Mesenchymal stem cell (in vitro differentiated cells and primary cell): ENCODE measurements around the gene SYT6.

ENCODE experiments used
- DNase-seq: peaks from one replicate; pipeline ENCODE4 v3.0.0-alpha.2; 2013
- H2AFZ ChIP-seq: one replicate; pipeline ENCODE4 v1.6.1; 2013; ENCODE audit warnings: low read depth, mild to moderate bottlenecking, control low read depth, inconsistent platforms, low read length, moderate library complexity
- H2AK5ac ChIP-seq: 2 replicates; pipeline ENCODE4 v1.6.1; 2013; ENCODE audit warnings: low read length, moderate library complexity, mild to moderate bottlenecking, inconsistent platforms; ENCODE audit not compliant: severe bottlenecking
- H2BK120ac ChIP-seq: one replicate; pipeline ENCODE4 v1.6.1; 2013; ENCODE audit warnings: low read depth, mild to moderate bottlenecking, inconsistent platforms, low read length, moderate library complexity
- H2BK12ac ChIP-seq, 2 experiments: one replicate each; pipeline ENCODE4 v1.6.1; 2013; ENCODE audit warnings: inconsistent platforms in 2 of 2, low read length in 2 of 2, mild to moderate bottlenecking in 2 of 2, moderate library complexity in 2 of 2, control low read depth in 1 of 2
- H2BK15ac ChIP-seq: one replicate; pipeline ENCODE4 v1.6.1; 2013; ENCODE audit warnings: mild to moderate bottlenecking, low read depth, inconsistent platforms; ENCODE audit not compliant: poor library complexity, severe bottlenecking
- H2BK5ac ChIP-seq: 2 replicates; pipeline ENCODE4 v1.6.1; 2013; ENCODE audit warnings: low read depth, mild to moderate bottlenecking, low read length, control low read depth, inconsistent platforms; ENCODE audit not compliant: poor library complexity, severe bottlenecking
- H3K14ac ChIP-seq, 2 experiments: one replicate each; pipeline ENCODE4 v1.6.1; 2013; ENCODE audit warnings: inconsistent platforms in 2 of 2, low read length in 2 of 2, control low read depth in 1 of 2, mild to moderate bottlenecking in 1 of 2, moderate library complexity in 1 of 2
- H3K18ac ChIP-seq, 2 experiments: one replicate each; pipeline ENCODE4 v1.6.1; 2013; ENCODE audit warnings: inconsistent platforms in 2 of 2, low read length in 2 of 2, control low read depth in 1 of 2, low read depth in 1 of 2, mild to moderate bottlenecking in 1 of 2
- H3K23ac ChIP-seq, 2 experiments: one replicate each; pipeline ENCODE4 v1.6.1; 2013; ENCODE audit warnings: inconsistent platforms in 2 of 2, low read length in 2 of 2, mild to moderate bottlenecking in 2 of 2, moderate library complexity in 2 of 2, control low read depth in 1 of 2
- H3K27ac ChIP-seq: 2 replicates; pipeline ENCODE4 v1.5.1; 2013; ENCODE audit warnings: mild to moderate bottlenecking, moderate library complexity, low read length, control low read depth, inconsistent platforms; ENCODE audit not compliant: poor library complexity, severe bottlenecking
- H3K27me3 ChIP-seq, 2 experiments: 2 replicates each; pipeline versions ENCODE4 v1.6.1 to v1.7.0; 2013; ENCODE audit warnings: low read length in 2 of 2, mild to moderate bottlenecking in 2 of 2, moderate library complexity in 2 of 2, control low read depth in 1 of 2, inconsistent platforms in 1 of 2; ENCODE audit not compliant: control insufficient read depth in 1 of 2, insufficient read depth in 1 of 2
- H3K36me3 ChIP-seq, 2 experiments: 2 replicates each; pipeline versions ENCODE4 v1.6.1 to v1.7.0; 2013; ENCODE audit warnings: low read length in 2 of 2, control low read depth in 1 of 2, inconsistent platforms in 1 of 2, low read depth in 1 of 2, mild to moderate bottlenecking in 1 of 2; ENCODE audit not compliant: insufficient read depth in 2 of 2, control insufficient read depth in 1 of 2
- H3K4ac ChIP-seq, 2 experiments: one replicate each; pipeline ENCODE4 v1.6.1; 2013; ENCODE audit warnings: inconsistent platforms in 2 of 2, low read length in 2 of 2, mild to moderate bottlenecking in 2 of 2, moderate library complexity in 2 of 2, control low read depth in 1 of 2, low read depth in 1 of 2
- H3K4me1 ChIP-seq: 2 replicates; pipeline ENCODE4 v1.6.1; 2013; ENCODE audit warnings: low read depth, low read length, control low read depth; ENCODE audit not compliant: control insufficient read depth, insufficient read depth
- H3K4me2 ChIP-seq: 2 replicates; pipeline ENCODE4 v1.6.1; 2013; ENCODE audit warnings: low read length, mild to moderate bottlenecking, inconsistent platforms; ENCODE audit not compliant: poor library complexity, severe bottlenecking
- H3K4me3 ChIP-seq, 2 experiments: 2 replicates each; pipeline versions ENCODE4 v1.5.1 to v1.7.0; 2013; ENCODE audit warnings: low read length in 2 of 2, mild to moderate bottlenecking in 2 of 2, control low read depth in 1 of 2, low read depth in 1 of 2; ENCODE audit not compliant: insufficient read depth in 1 of 2
- H3K79me1 ChIP-seq: replicated peaks from 2 replicates; pipeline ENCODE4 v1.6.1; 2013; ENCODE audit warnings: mild to moderate bottlenecking, control low read depth, low read length, inconsistent platforms; ENCODE audit not compliant: poor library complexity, severe bottlenecking
- H3K9ac ChIP-seq: 2 replicates; pipeline ENCODE4 v1.7.0; 2013; ENCODE audit warnings: mild to moderate bottlenecking, low read length, moderate library complexity
- H3K9me3 ChIP-seq: 2 replicates; pipeline ENCODE4 v1.7.0; 2013; ENCODE audit warnings: mild to moderate bottlenecking, low read length; ENCODE audit not compliant: control insufficient read depth
- H4K8ac ChIP-seq: one replicate; pipeline ENCODE4 v1.6.1; 2013; ENCODE audit warnings: inconsistent platforms, mild to moderate bottlenecking, low read length, moderate library complexity
- H4K91ac ChIP-seq: one replicate; pipeline ENCODE4 v1.6.1; 2013; ENCODE audit warnings: mild to moderate bottlenecking, low read length, inconsistent platforms
- WGBS: methylation state at CpG from one replicate; pipeline ENCODE4 v1.1.7; 2013; ENCODE audit warnings: mixed read lengths; 5-methylcytosine and 5-hydroxymethylcytosine counted together

Gene SYT6

DNA sequence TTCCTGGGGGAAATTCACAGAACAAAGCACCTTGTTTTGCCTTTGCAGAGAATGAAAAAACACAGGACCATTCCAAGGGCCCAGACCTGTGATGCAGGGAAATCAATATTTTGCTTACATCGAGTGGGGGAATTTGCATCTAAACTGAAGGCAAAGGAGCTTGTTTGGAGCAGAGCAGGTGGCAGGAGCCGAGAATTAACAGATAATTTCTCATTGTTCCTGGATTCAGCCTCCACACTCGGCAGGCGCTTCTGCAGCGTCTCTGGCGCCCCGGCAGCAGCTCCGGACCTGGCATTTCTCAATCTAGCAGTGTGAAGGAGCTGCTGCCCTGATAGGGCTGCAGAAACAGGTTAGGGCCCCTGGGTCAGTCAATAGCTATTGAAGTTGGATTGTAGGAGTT, 2.0 kb upstream of the SYT6 start:
- H2BK120ac ChIP-seq: no peak overlapping the region
- no peak overlapping the region for H2BK5ac ChIP-seq
- H3K4me2 ChIP-seq: no peak overlapping the region
- H3K23ac ChIP-seq: no peak overlapping the region
- no peak overlapping the region for H2BK12ac ChIP-seq
- H3K9ac ChIP-seq: no peak overlapping the region
- H3K4ac ChIP-seq: no peak overlapping the region
- peaks cover 96 to 98% of the 10 kb centered on the region in 2 experiments for H3K27me3 ChIP-seq
- H2BK15ac ChIP-seq: no peak overlapping the region
- peaks cover 28% of the 10 kb centered on the region for H3K4me1 ChIP-seq
- no peak overlapping the region for H3K18ac ChIP-seq
- no peaks in the 10 kb centered on the region for H3K36me3 ChIP-seq
- no peak overlapping the region for H4K8ac ChIP-seq
- WGBS: 89% methylated on average over 8 of the region's 8 CpGs
- no peaks in the 10 kb centered on the region for H3K9me3 ChIP-seq
- no peak overlapping the region for H4K91ac ChIP-seq
- no peak overlapping the region for H2AFZ ChIP-seq
- no peak overlapping the region for H2AK5ac ChIP-seq
- DNase-seq: no peak
- H3K14ac ChIP-seq: no peak overlapping the region
- no peak overlapping the region for H3K4me3 ChIP-seq
- H3K27ac ChIP-seq: no peak overlapping the region
- no peaks in the 10 kb centered on the region for H3K79me1 ChIP-seq

DNA sequence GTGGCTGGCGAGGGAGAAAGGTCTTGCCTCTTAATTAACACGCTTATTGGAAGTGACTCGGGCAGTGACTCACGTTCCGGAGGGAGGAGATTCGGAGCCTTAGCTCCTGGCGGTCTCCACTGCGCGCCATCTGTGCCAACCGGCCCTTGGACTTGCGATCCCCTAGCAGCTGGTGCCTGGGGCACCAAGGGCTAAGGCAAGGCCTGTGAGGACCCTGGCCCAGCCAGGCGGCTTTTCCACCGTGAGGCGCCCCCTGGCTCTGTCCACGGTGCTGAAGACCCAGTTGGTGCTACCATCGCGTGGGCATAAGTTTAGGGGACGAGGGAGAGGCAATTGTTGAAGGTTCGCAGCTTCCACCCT, 1.3 kb upstream of the SYT6 start:
- Histone ChIP-seq H4K8ac (no peak overlapping the region), H3K4ac (no peak overlapping the region), H3K14ac (no peak overlapping the region), H2BK15ac (no peak overlapping the region), H2AK5ac (no peak overlapping the region), H2BK12ac (no peak overlapping the region), H3K4me1 (peaks cover 28% of the 10 kb centered on the region), H2BK120ac (no peak overlapping the region), H3K27me3 (peaks cover 96 to 98% of the 10 kb centered on the region in 2 experiments), H3K23ac (no peak overlapping the region), H2BK5ac (no peak overlapping the region), H3K9me3 (no peaks in the 10 kb centered on the region), H3K18ac (no peak overlapping the region), H4K91ac (no peak overlapping the region), H2AFZ (no peak overlapping the region), H3K9ac (no peak overlapping the region), H3K4me2 (no peak overlapping the region), H3K79me1 (no peaks in the 10 kb centered on the region), H3K36me3 (no peaks in the 10 kb centered on the region), H3K27ac (no peak overlapping the region), H3K4me3 (peak overlapping the region in 1 of 2 experiments; percentile 44)
- DNase-seq: peak; percentile 12
- 14% methylated on average over 19 of the region's 19 CpGs for WGBS

DNA sequence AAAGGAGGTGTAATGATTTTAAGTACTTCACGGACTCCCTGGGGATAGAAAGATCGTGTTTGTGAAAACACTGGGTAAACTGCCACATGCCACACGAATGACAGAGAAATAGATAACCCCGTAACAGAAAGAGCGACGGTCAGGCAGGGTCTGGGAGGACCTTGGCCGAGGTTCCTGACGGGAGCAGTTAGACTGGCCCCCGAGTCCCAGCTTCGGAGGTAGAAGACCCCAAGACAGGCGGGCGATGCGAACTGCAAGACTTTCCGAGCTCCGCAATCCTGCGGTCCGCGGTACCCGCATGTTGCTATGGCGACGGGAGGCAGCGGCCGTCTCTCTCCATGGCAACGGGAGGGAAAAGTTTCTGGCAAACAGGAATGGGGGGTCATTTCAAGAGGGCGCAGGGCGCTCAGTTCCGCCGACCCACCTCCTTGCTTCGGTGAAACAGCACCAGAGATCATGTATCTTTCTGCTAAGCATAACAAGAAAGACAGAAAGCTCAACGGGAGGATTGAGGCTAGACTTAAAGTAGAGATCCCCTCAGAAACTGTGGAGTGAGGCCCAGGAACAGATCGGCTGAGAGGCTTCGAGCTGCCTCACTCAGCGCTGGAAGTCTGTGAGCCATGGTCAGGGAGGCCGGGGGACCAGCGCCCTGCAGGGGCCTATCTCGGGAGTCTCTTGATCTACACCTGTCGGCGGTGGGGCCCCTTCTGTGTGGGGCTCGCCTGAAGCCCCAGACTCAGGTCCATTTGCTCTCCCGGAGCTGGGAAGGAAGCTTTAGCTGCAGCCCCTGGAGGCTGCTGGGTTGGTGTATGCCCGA, 685 bp upstream of the SYT6 start:
- WGBS: 7% methylated on average over 41 of the region's 41 CpGs
- Histone ChIP-seq H3K9ac (no peak overlapping the region), H3K79me1 (no peaks in the 10 kb centered on the region), H3K4me2 (no peak overlapping the region), H2BK5ac (no peak overlapping the region), H2AK5ac (no peak overlapping the region), H3K36me3 (no peaks in the 10 kb centered on the region), H3K18ac (no peak overlapping the region), H4K91ac (no peak overlapping the region), H3K4me1 (peaks cover 28% of the 10 kb centered on the region), H3K27me3 (peaks cover 96 to 98% of the 10 kb centered on the region in 2 experiments), H3K23ac (no peak overlapping the region), H2BK15ac (no peak overlapping the region), H3K14ac (no peak overlapping the region), H3K4me3 (peak overlapping the region in 1 of 2 experiments; percentile 44), H3K4ac (no peak overlapping the region), H4K8ac (no peak overlapping the region), H2BK12ac (no peak overlapping the region), H3K27ac (no peak overlapping the region), H3K9me3 (no peaks in the 10 kb centered on the region), H2BK120ac (no peak overlapping the region), H2AFZ (no peak overlapping the region)
- DNase-seq: peak; percentile 14

DNA sequence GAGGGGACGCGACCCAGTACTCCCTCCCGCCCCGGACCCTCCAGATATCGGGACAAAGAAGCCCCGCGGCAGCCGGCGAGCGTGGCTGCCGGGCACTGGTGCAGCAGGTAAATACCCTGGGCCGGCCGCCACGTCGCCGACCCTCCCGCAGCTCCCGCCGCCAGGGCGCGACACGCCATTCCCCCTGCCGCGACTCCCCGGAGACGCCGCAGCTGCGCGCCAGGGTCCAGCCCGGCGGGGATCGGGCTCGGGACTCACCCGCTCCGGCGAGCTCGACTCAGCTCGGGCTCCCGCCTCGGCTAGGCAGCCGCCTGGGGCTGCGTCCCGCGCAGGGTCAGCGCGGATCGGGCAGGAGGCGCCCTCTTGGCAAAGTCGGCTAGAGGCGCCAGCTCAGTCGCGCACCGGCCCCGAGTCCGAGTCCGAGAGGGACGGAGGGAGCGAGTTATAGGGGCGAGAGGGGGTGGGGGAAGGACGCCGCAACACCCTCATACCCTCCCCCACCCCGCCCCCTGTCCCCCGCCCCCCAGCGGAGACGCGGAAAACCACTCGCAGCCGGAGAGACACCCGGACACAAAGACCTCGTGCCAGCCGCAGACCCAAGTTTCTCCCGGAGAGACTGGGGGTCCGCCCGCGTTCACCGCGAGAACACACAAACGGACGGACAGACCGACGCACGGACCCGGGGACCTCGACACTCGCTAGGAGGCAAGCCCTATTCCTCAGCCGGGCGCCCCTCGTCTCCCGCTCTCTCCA, 985 bp downstream of the SYT6 start:
- Histone ChIP-seq H4K8ac (no peak overlapping the region), H3K4ac (no peak overlapping the region), H3K18ac (no peak overlapping the region), H3K4me2 (peak overlapping the region; percentile 87), H3K36me3 (no peaks in the 10 kb centered on the region), H2AK5ac (no peak overlapping the region), H4K91ac (no peak overlapping the region), H3K9ac (no peak overlapping the region), H3K4me3 (peak overlapping the region; percentile 51 to 58), H3K9me3 (no peaks in the 10 kb centered on the region), H2BK12ac (no peak overlapping the region), H2AFZ (no peak overlapping the region), H3K79me1 (no peaks in the 10 kb centered on the region), H3K4me1 (peaks cover 28% of the 10 kb centered on the region), H3K23ac (peak overlapping the region in 1 of 2 experiments; percentile 43), H3K27me3 (peaks cover 94 to 97% of the 10 kb centered on the region in 2 experiments), H2BK120ac (no peak overlapping the region), H3K27ac (no peak overlapping the region), H2BK15ac (peak overlapping the region; percentile 78), H3K14ac (no peak overlapping the region), H2BK5ac (no peak overlapping the region)
- 2% methylated on average over 45 of the region's 89 CpGs for WGBS
- DNase-seq: peak; percentile 29
